Measurements from ENCODE around the gene PRELP.
A peak's percentile ranks its signal among the peaks of the same experiment; 100 is the strongest.

PRELP gene

GRCh38 chr1:203479646-203480045, 4.0 kb downstream of the PRELP start:
- DNase-seq = no peak

GRCh38 chr1:203480084-203480483, 4.5 kb downstream of the PRELP start:
- no peak for DNase-seq

- DNase-seq = peak in 2 of 4 experiments; percentile 4 to 27
These were observed 5.0 kb downstream of the PRELP start for GRCh38 chr1:203480525-203481084.

- DNase-seq = no peak
These were observed 5.6 kb downstream of the PRELP start for GRCh38 chr1:203481196-203481595.

- no peak for DNase-seq
These were observed 11.2 kb downstream of the PRELP start for GRCh38 chr1:203486618-203487370.

GRCh38 chr1:203488539-203488938, 12.9 kb downstream of the PRELP start:
- no peak for DNase-seq

- DNase-seq = no peak
These were observed 15.0 kb downstream of the PRELP start for GRCh38 chr1:203490607-203491006.

- no peak for DNase-seq
These were observed 16.1 kb downstream of the PRELP start for GRCh38 chr1:203491664-203492063.

GRCh38 chr1:203492082-203492747, 16.6 kb downstream of the PRELP start:
- no peak for DNase-seq

GRCh38 chr1:203492748-203493130, 17.1 kb downstream of the PRELP start:
- no peak for DNase-seq

- DNase-seq = no peak
These were observed 18.3 kb downstream of the PRELP start, which contains the start of gene OPTC for GRCh38 chr1:203493901-203494300. Gene OPTC, plus strand, starts transcription at chr1:203494153. Its CDS starts 1,853 bp downstream, at chr1:203496006.

- DNase-seq = no peak
These were observed 20.2 kb downstream of the PRELP start for GRCh38 chr1:203495845-203496244.

- no peak for DNase-seq
These were observed 21.7 kb downstream of the PRELP start for GRCh38 chr1:203497269-203497777.

- no peak for DNase-seq
These were observed 24.2 kb downstream of the PRELP start for GRCh38 chr1:203499643-203500278.

- no peak for DNase-seq
These were observed 24.7 kb downstream of the PRELP start for GRCh38 chr1:203500279-203500678.

- DNase-seq = no peak
These were observed 28.2 kb downstream of the PRELP start for GRCh38 chr1:203503836-203504235.

- peak; percentile 40 to 66 (median 60) for DNase-seq
These were observed 29.0 kb downstream of the PRELP start for GRCh38 chr1:203504400-203505250.

GRCh38 chr1:203505526-203506204, 30.1 kb downstream of the PRELP start:
- no peak for DNase-seq

GRCh38 chr1:203506858-203507626, 31.4 kb downstream of the PRELP start:
- DNase-seq = no peak

GRCh38 chr1:203507759-203508158, 32.2 kb downstream of the PRELP start:
- DNase-seq = no peak
